K562 (cell line): ENCODE measurements around the gene PPP1R15B. TPM values are rescaled to one million over a fixed set of nuclear protein-coding genes. Genes with fewer than 3 reads are reported as not detected.

Source experiments
- ATAC-seq: fragments of 200-7000 bp; cut with Tn5 transposase; 3 replicates; pipeline ENCODE4 v1.9.1; 2020; ENCODE audit warnings: moderate library complexity
- BruUV-seq: library from RNA; stranded (reverse); fragments of 400-500 nt; replicated peaks from 2 replicates; lab custom pipeline; 2021; lab: Mats Ljungman, UMichigan
- CTCF ChIA-PET: fragments of 300-600 bp; formaldehyde crosslinking; extraction: SDS; loops from one replicate; lab custom pipeline; 2021; ENCODE audit warnings: low intra/inter-chr PET ratio; lab: Yijun Ruan, JAX
- POLR2A ChIA-PET: fragments of 300-600, 350-650 bp; sonication (Branson Sonifier 250); formaldehyde crosslinking; extraction: SDS; loops from one replicate; lab custom pipeline; 2021; ENCODE audit warnings: antibody characterized with exemption, inconsistent platforms; lab: Yijun Ruan, JAX
- DNase-seq, 4 experiments: peaks; one replicate each; pipeline versions ENCODE4 v3.0.0 to v3.0.0-alpha.2; 2011 to 2018; ENCODE audit warnings: low spot score in 3 of 4, mixed read lengths in 3 of 4; ENCODE audit errors: extremely low read depth in 1 of 4
- FAIRE-seq: peaks from 2 replicates; lab custom pipeline; 2011; peaks lifted over from hg19 to GRCh38; lab: Jason Lieb, UNC
- H2AFZ ChIP-seq: 2 replicates; pipeline ENCODE4 v1.6.0; 2011; ENCODE audit warnings: low read depth, low read length, control low read depth, inconsistent platforms
- H3K27ac ChIP-seq: fragments of 200-600 bp; 3 replicates; pipeline ENCODE4 v1.8.0; 2011; ENCODE audit warnings: low read depth, mild to moderate bottlenecking, control low read depth, inconsistent platforms, low read length, moderate library complexity, mixed read lengths; ENCODE audit errors: extremely low read depth
- H3K27me3 ChIP-seq, 2 experiments: fragments of 300-600 bp in 1 of 2; 2 replicates in 1 of 2; 3 replicates in 1 of 2; pipeline versions ENCODE4 v1.6.0 to v1.8.0; 2011; ENCODE audit warnings: inconsistent platforms in 2 of 2, low read length in 2 of 2, mild to moderate bottlenecking in 1 of 2, mixed read lengths in 1 of 2, moderate library complexity in 1 of 2; ENCODE audit not compliant: control insufficient read depth in 2 of 2, insufficient read depth in 2 of 2
- H3K36me3 ChIP-seq: fragments of 300-600 bp; 3 replicates; pipeline ENCODE4 v1.8.0; 2011; ENCODE audit warnings: mild to moderate bottlenecking, low read length, inconsistent platforms; ENCODE audit not compliant: control insufficient read depth, insufficient read depth
- H3K4me1 ChIP-seq, 2 experiments: fragments of 200-600 bp in 1 of 2; replicated peaks in 1 of 2; 2 replicates in 1 of 2; 3 replicates in 1 of 2; pipeline versions ENCODE4 v1.5.1 to v1.8.0; 2011; ENCODE audit warnings: inconsistent platforms in 2 of 2, low read length in 2 of 2, mild to moderate bottlenecking in 1 of 2, mixed read lengths in 1 of 2, moderate library complexity in 1 of 2; ENCODE audit not compliant: control insufficient read depth in 2 of 2, insufficient read depth in 2 of 2
- H3K4me2 ChIP-seq: 2 replicates; pipeline ENCODE4 v1.6.1; 2011; ENCODE audit warnings: low read length, control low read depth, inconsistent platforms, mixed read lengths; ENCODE audit not compliant: insufficient read depth
- H3K4me3 ChIP-seq: fragments of 200-600 bp; sonication (generic), shearing (Covaris generic); 2 replicates; pipeline ENCODE4 v1.5.1; 2016; ENCODE audit warnings: control low read depth, inconsistent platforms
- H3K79me2 ChIP-seq: fragments of 200-600 bp; 3 replicates; pipeline ENCODE4 v1.8.0; 2011; ENCODE audit warnings: low read length, inconsistent platforms; ENCODE audit not compliant: control insufficient read depth, insufficient read depth
- H3K9ac ChIP-seq, 2 experiments: 2 replicates each; pipeline versions ENCODE4 v1.6.0 to v1.6.1; 2011; ENCODE audit warnings: low read depth in 2 of 2, low read length in 2 of 2, control low read depth in 1 of 2, inconsistent platforms in 1 of 2, mild to moderate bottlenecking in 1 of 2, mixed read lengths in 1 of 2; ENCODE audit not compliant: insufficient read depth in 1 of 2
- H3K9me1 ChIP-seq: one replicate; pipeline ENCODE4 v1.6.0; 2011; ENCODE audit warnings: inconsistent platforms, mild to moderate bottlenecking, low read length, moderate library complexity; ENCODE audit not compliant: control insufficient read depth, insufficient read depth
- H3K9me3 ChIP-seq: replicated peaks from 2 replicates; pipeline ENCODE4 v1.5.1; 2011; ENCODE audit warnings: low read depth, low read length, inconsistent platforms; ENCODE audit not compliant: control insufficient read depth, insufficient read depth
- H4K20me1 ChIP-seq: replicated peaks from 2 replicates; pipeline ENCODE4 v1.6.1; 2011; ENCODE audit warnings: low read length, inconsistent platforms, mixed read lengths; ENCODE audit not compliant: control insufficient read depth, insufficient read depth
- BRD4 ChIP-seq: fragments of 200-600 bp; sonication (generic); IDR thresholded peaks from 2 replicates; pipeline ENCODE4 v1.6.1; 2017; ENCODE audit warnings: inconsistent platforms
- FOXP1 ChIP-seq: sonication (generic); formaldehyde crosslinking; IDR thresholded peaks from 2 replicates; pipeline ENCODE4 v1.8.0; 2022; ENCODE audit warnings: mild to moderate bottlenecking, missing genetic modification reagents
- HNRNPL ChIP-seq: fragments of 200-400 bp; formaldehyde crosslinking; IDR thresholded peaks from 2 replicates; pipeline ENCODE4 v1.6.1; 2017; ENCODE audit warnings: low read depth, mild to moderate bottlenecking, low read length
- HOXB6 ChIP-seq: fragments of 250-450 bp; sonication (Bioruptor Pico); IDR thresholded peaks from 2 replicates; pipeline ENCODE4 v1.5.1; 2022; ENCODE audit warnings: mild to moderate bottlenecking, borderline replicate concordance
- NR2C2 ChIP-seq, 2 experiments: fragments of 200-800 bp in 1 of 2; sonication (Bioruptor generic) in 1 of 2; sonication (generic) in 1 of 2; formaldehyde crosslinking in 1 of 2; IDR thresholded peaks; 2 replicates each; pipeline versions ENCODE4 v1.6.1 to v1.8.0; 2016 to 2022; ENCODE audit warnings: mild to moderate bottlenecking in 1 of 2, missing compliant biosample characterization in 1 of 2, missing genetic modification characterization in 1 of 2, missing genetic modification reagents in 1 of 2
- PHB ChIP-seq: fragments of 250-450 bp; sonication (Bioruptor Pico); IDR thresholded peaks from 2 replicates; pipeline ENCODE4 v1.5.0; 2021
- PRPF4 ChIP-seq: fragments of 200-400 bp; formaldehyde crosslinking; IDR thresholded peaks from one replicate; pipeline ENCODE4 v1.6.1; 2017; ENCODE audit warnings: low read length, low read depth, mild to moderate bottlenecking; ENCODE audit not compliant: insufficient read depth, poor library complexity, severe bottlenecking
- RNF2 ChIP-seq: sonication (generic); IDR thresholded peaks from 2 replicates; pipeline ENCODE4 v1.6.1; 2016
- SAFB ChIP-seq: fragments of 200-400 bp; formaldehyde crosslinking; IDR thresholded peaks from 2 replicates; pipeline ENCODE4 v1.6.1; 2017; ENCODE audit warnings: low read depth, low read length, borderline replicate concordance
- TAF9B ChIP-seq: fragments of 450-650 bp; IDR thresholded peaks from 2 replicates; pipeline ENCODE4 v1.6.1; 2018; ENCODE audit warnings: mild to moderate bottlenecking; ENCODE audit not compliant: partially characterized antibody
- WGBS: fragments of 100-300 bp; shearing (Covaris generic); methylation state at CpG from one replicate; pipeline ENCODE4 v1.1.6; 2016; ENCODE audit warnings: low coverage, mixed read lengths; ENCODE audit not compliant: insufficient coverage; ENCODE audit errors: missing lambda C conversion rate; 5-methylcytosine and 5-hydroxymethylcytosine counted together
- in situ Hi-C: fragments of 300-500 bp; cut with MboI; formaldehyde crosslinking; loops from 4 replicates; pipeline ENCODE4 v1.15.0; 2018; ENCODE audit warnings: inconsistent platforms, mixed read lengths
- intact Hi-C: fragments of 100-400 bp; cut with micrococcal nuclease; formaldehyde crosslinking; loops from 2 replicates; pipeline ENCODE4 v1.14.2; 2022
- polyA plus RNA-seq, 8 experiments: library from polyadenylated mRNA; depleted of rRNA in 4 of 8; stranded (reverse) in 5 of 8; unstranded in 3 of 8; fragments of >200 nt; fragmentation: Nextera tagmentation in 2 of 8; fragmentation: Illumina TruSeq in 1 of 8; extraction: Ambion mirVana in 2 of 8; extraction: Trizol in 1 of 8; gene quantifications; 2 replicates each; pipeline versions ENCODE4 v1.2.1 to v1.2.3, GENCODE V29; 2011 to 2014; ENCODE audit warnings: inconsistent platforms in 1 of 8, missing spikeins in 1 of 8
- total RNA-seq, 7 experiments: library from RNA; depleted of rRNA in 6 of 7; stranded (reverse); fragments of >200 nt in 6 of 7; fragmentation: Illumina TruSeq in 2 of 7; extraction: Trizol in 2 of 7; gene quantifications; 2 replicates each; pipeline versions ENCODE4 v1.2.1 to v1.2.3, GENCODE V29; 2011 to 2021; ENCODE audit warnings: low replicate concordance in 1 of 7
- TF ChIP-seq, protein P1 (sequence below): fragments of 450-650 bp; formaldehyde crosslinking; IDR thresholded peaks from 2 replicates; pipeline ENCODE4 v1.4.0; 2020; ENCODE audit warnings: mild to moderate bottlenecking
- TF ChIP-seq, protein P2 (sequence below): IDR thresholded peaks from 2 replicates; pipeline ENCODE4 v1.6.1; 2011; ENCODE audit not compliant: insufficient read length; ENCODE audit errors: extremely low read depth
- TF ChIP-seq, protein P3 (sequence below): IDR thresholded peaks from 3 replicates; pipeline ENCODE4 v1.6.1; 2011; ENCODE audit warnings: borderline replicate concordance, mild to moderate bottlenecking, moderate library complexity; ENCODE audit not compliant: insufficient read length; ENCODE audit errors: extremely low read depth

Gene PPP1R15B
- total and polyA plus RNA-seq, 9 of the 15 experiments (the other 6 are each of a cell fraction or from before 2014, with no cell fraction given), result 17.0 to 48.1 (median 30.8) TPM

DNA sequence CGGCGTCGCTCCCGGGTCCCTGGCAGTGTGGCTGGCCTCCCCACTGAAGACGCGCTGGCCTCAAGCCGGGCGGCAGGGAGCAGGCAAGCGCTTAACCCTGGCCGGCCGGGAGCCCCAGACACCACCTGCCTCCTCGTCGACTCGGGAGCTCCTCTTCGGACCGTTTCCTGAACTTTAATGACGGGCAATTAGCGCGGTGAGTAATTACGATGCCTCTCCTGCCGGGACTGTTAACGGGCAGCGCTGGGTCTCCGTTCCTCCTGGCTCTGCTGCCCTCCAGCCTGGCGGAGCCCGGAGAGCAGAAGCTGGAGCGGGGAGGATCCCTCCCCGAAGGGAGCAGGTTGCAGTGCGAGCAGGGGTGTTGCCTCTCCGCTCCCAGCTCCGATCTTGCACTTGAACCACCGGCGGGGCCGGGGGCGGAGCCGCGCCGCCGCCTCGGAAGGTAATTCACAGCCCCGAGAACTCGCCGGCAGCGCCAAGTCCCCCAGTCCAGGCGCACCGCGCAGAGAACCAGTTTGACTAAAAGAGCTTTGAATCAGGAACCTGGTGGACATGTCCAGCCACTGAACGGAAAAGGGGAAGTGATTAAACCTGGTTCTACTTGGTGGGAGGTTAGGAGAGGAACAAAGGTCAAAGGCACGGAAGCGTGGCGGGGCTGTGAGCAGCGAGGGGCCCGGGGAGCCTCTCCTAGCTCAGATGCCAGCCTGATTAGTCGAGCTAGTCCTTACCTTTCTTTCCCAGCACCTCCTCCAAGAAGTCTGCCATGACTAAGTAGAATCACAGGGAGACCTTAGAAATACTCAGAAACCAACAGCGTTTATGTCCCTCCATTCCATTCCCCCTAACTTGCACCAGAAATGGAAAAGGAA, 33.6 kb downstream of the PPP1R15B start:
- 6% methylated on average over 55 of the region's 55 CpGs for WGBS
- no peak for TF ChIP-seq SAFB
- TF ChIP-seq, protein P1, sequence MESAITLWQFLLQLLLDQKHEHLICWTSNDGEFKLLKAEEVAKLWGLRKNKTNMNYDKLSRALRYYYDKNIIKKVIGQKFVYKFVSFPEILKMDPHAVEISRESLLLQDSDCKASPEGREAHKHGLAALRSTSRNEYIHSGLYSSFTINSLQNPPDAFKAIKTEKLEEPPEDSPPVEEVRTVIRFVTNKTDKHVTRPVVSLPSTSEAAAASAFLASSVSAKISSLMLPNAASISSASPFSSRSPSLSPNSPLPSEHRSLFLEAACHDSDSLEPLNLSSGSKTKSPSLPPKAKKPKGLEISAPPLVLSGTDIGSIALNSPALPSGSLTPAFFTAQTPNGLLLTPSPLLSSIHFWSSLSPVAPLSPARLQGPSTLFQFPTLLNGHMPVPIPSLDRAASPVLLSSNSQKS, result no peak
- no peak for TF ChIP-seq PHB (CRISPR knock-in tag)
- TF ChIP-seq HNRNPL, result no peak
- TF ChIP-seq FOXP1 (CRISPR knock-in tag), result no peak
- TF ChIP-seq, protein P2, sequence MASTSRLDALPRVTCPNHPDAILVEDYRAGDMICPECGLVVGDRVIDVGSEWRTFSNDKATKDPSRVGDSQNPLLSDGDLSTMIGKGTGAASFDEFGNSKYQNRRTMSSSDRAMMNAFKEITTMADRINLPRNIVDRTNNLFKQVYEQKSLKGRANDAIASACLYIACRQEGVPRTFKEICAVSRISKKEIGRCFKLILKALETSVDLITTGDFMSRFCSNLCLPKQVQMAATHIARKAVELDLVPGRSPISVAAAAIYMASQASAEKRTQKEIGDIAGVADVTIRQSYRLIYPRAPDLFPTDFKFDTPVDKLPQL, result no peak
- no peak for TF ChIP-seq PRPF4
- no peak for TF ChIP-seq TAF9B
- peak; percentile 37; the same call in 1 of the 2 replicates for TF ChIP-seq RNF2
- TF ChIP-seq, protein P3, sequence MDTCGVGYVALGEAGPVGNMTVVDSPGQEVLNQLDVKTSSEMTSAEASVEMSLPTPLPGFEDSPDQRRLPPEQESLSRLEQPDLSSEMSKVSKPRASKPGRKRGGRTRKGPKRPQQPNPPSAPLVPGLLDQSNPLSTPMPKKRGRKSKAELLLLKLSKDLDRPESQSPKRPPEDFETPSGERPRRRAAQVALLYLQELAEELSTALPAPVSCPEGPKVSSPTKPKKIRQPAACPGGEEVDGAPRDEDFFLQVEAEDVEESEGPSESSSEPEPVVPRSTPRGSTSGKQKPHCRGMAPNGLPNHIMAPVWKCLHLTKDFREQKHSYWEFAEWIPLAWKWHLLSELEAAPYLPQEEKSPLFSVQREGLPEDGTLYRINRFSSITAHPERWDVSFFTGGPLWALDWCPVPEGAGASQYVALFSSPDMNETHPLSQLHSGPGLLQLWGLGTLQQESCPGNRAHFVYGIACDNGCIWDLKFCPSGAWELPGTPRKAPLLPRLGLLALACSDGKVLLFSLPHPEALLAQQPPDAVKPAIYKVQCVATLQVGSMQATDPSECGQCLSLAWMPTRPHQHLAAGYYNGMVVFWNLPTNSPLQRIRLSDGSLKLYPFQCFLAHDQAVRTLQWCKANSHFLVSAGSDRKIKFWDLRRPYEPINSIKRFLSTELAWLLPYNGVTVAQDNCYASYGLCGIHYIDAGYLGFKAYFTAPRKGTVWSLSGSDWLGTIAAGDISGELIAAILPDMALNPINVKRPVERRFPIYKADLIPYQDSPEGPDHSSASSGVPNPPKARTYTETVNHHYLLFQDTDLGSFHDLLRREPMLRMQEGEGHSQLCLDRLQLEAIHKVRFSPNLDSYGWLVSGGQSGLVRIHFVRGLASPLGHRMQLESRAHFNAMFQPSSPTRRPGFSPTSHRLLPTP, result no peak
- no peak for TF ChIP-seq HOXB6 (CRISPR knock-in tag)
- 0 out of 2 replicates have a peak, but pooled peaks have one; percentile 47 for TF ChIP-seq BRD4
- no peak for TF ChIP-seq NR2C2 (CRISPR knock-in tag; IDR thresholded peaks at IDR 0.05)
- TF ChIP-seq NR2C2 (tag; IDR thresholded peaks at IDR 0.05), result peak; percentile 88

More for the DNA sequence above, 33.6 kb downstream of the PPP1R15B start:
- in situ Hi-C loops, result no loop called here
- ChIA-PET POLR2A (interaction anchor here (0.6 to 1.1 kb wide), 5 partner anchors 9 to 759 kb away, joined by 3 to 4 read pairs (median 3); no protein-coding TSS in a partner anchor), CTCF (no interaction called here)
- DNase-seq (peak in 3 of 4 experiments; percentile 46 to 62 (median 52)), ATAC-seq (peak; percentile 78), FAIRE-seq (no peak)
- Histone ChIP-seq H3K9ac (peak overlapping the region in 1 of 2 experiments; percentile 68; a peak in 2 of 4 replicates), H2AFZ (peak overlapping the region; percentile 74), H3K9me1 (no peaks in the 10 kb centered on the region), H3K36me3 (no peaks in the 10 kb centered on the region), H3K4me3 (no peak overlapping the region; the same call in 1 of the 2 replicates), H3K4me1 (peaks cover 5 to 10% of the 10 kb centered on the region in 2 experiments), H3K79me2 (no peaks in the 10 kb centered on the region), H3K27me3 (peaks cover 47 to 68% of the 10 kb centered on the region in 2 experiments), H3K4me2 (peak overlapping the region; percentile 62), H3K9me3 (no peaks in the 10 kb centered on the region), H4K20me1 (peaks cover 16% of the 10 kb centered on the region), H3K27ac (no peak overlapping the region)
- intact Hi-C loops, result no loop called here
- BruUV-seq, result no TSS peak
